ENCODE measurements around the gene CLDN19.
"Not testable (repeated sequence)": the region's sequence is repeated elsewhere in the genome, so short reads cannot be mapped to it uniquely, and the experiment has no call there.

CLDN19 gene

GRCh38 chr1:42721926-42722325 is 18.1 kb downstream of the CLDN19 start:
- Histone ChIP-seq H3K9me3 (ENCODE audit: control insufficient read depth, low read depth, low read length) (no peaks in the 10 kb centered on the region), H3K9ac (ENCODE audit: low read length) (no peak overlapping the region), H3K4me3 (ENCODE audit: low read length) (no peak overlapping the region), H3K27ac (ENCODE audit: low read length) (no peak overlapping the region), H3K36me3 (ENCODE audit: control insufficient read depth, low read depth, low read length) (no peaks in the 10 kb centered on the region), H3K4me1 (ENCODE audit: control insufficient read depth, low read depth, low read length) (no peaks in the 10 kb centered on the region), H3K27me3 (ENCODE audit: control insufficient read depth, insufficient read depth, low read length) (no peaks in the 10 kb centered on the region)

GRCh38 chr1:42720868-42721267 is 19.2 kb downstream of the CLDN19 start:
- Histone ChIP-seq H3K9me3 (ENCODE audit: control insufficient read depth, low read depth, low read length) (no peaks in the 10 kb centered on the region), H3K27me3 (ENCODE audit: control insufficient read depth, insufficient read depth, low read length) (no peaks in the 10 kb centered on the region), H3K27ac (ENCODE audit: low read length) (no peak overlapping the region), H3K4me3 (ENCODE audit: low read length) (no peak overlapping the region), H3K4me1 (ENCODE audit: control insufficient read depth, low read depth, low read length) (no peaks in the 10 kb centered on the region), H3K36me3 (ENCODE audit: control insufficient read depth, low read depth, low read length) (no peaks in the 10 kb centered on the region), H3K9ac (ENCODE audit: low read length) (no peak overlapping the region)

GRCh38 chr1:42714441-42714840 is 25.6 kb downstream of the CLDN19 start:
- not testable (repeated sequence) for H3K9me3 ChIP-seq (ENCODE audit: control insufficient read depth, low read depth, low read length); H3K4me3 ChIP-seq (ENCODE audit: low read length); H3K9ac ChIP-seq (ENCODE audit: low read length); H3K27me3 ChIP-seq (ENCODE audit: control insufficient read depth, insufficient read depth, low read length); H3K36me3 ChIP-seq (ENCODE audit: control insufficient read depth, low read depth, low read length); H3K4me1 ChIP-seq (ENCODE audit: control insufficient read depth, low read depth, low read length); H3K27ac ChIP-seq (ENCODE audit: low read length)

GRCh38 chr1:42713293-42713692 is 26.7 kb downstream of the CLDN19 start:
- Histone ChIP-seq H3K4me3 (ENCODE audit: low read length) (no peak overlapping the region), H3K27me3 (ENCODE audit: control insufficient read depth, insufficient read depth, low read length) (no peaks in the 10 kb centered on the region), H3K36me3 (ENCODE audit: control insufficient read depth, low read depth, low read length) (no peaks in the 10 kb centered on the region), H3K9me3 (ENCODE audit: control insufficient read depth, low read depth, low read length) (no peaks in the 10 kb centered on the region), H3K4me1 (ENCODE audit: control insufficient read depth, low read depth, low read length) (no peaks in the 10 kb centered on the region), H3K27ac (ENCODE audit: low read length) (no peak overlapping the region), H3K9ac (ENCODE audit: low read length) (no peak overlapping the region)

- not testable (repeated sequence) for H3K4me3 ChIP-seq (ENCODE audit: low read length); H3K9ac ChIP-seq (ENCODE audit: low read length); H3K27ac ChIP-seq (ENCODE audit: low read length); H3K4me1 ChIP-seq (ENCODE audit: control insufficient read depth, low read depth, low read length); H3K27me3 ChIP-seq (ENCODE audit: control insufficient read depth, insufficient read depth, low read length); H3K9me3 ChIP-seq (ENCODE audit: control insufficient read depth, low read depth, low read length); H3K36me3 ChIP-seq (ENCODE audit: control insufficient read depth, low read depth, low read length)
Observed at GRCh38 chr1:42712808-42713207, 27.2 kb downstream of the CLDN19 start.

GRCh38 chr1:42703888-42704464 is 36.1 kb downstream of the CLDN19 start:
- Histone ChIP-seq H3K4me1 (ENCODE audit: control insufficient read depth, low read depth, low read length) (no peaks in the 10 kb centered on the region), H3K9ac (ENCODE audit: low read length) (no peak overlapping the region), H3K4me3 (ENCODE audit: low read length) (no peak overlapping the region), H3K27me3 (ENCODE audit: control insufficient read depth, insufficient read depth, low read length) (no peaks in the 10 kb centered on the region), H3K27ac (ENCODE audit: low read length) (no peak overlapping the region), H3K36me3 (ENCODE audit: control insufficient read depth, low read depth, low read length) (peaks cover 77% of the 10 kb centered on the region), H3K9me3 (ENCODE audit: control insufficient read depth, low read depth, low read length) (no peaks in the 10 kb centered on the region)

GRCh38 chr1:42700006-42700405 is 40.0 kb downstream of the CLDN19 start:
- Histone ChIP-seq H3K4me1 (ENCODE audit: control insufficient read depth, low read depth, low read length) (no peaks in the 10 kb centered on the region), H3K36me3 (ENCODE audit: control insufficient read depth, low read depth, low read length) (peaks cover 97% of the 10 kb centered on the region), H3K27me3 (ENCODE audit: control insufficient read depth, insufficient read depth, low read length) (no peaks in the 10 kb centered on the region), H3K9me3 (ENCODE audit: control insufficient read depth, low read depth, low read length) (no peaks in the 10 kb centered on the region), H3K4me3 (ENCODE audit: low read length) (no peak overlapping the region), H3K27ac (ENCODE audit: low read length) (no peak overlapping the region), H3K9ac (ENCODE audit: low read length) (no peak overlapping the region)

- Histone ChIP-seq H3K36me3 (ENCODE audit: control insufficient read depth, low read depth, low read length) (peaks cover 99% of the 10 kb centered on the region), H3K4me3 (ENCODE audit: low read length) (no peak overlapping the region), H3K27ac (ENCODE audit: low read length) (no peak overlapping the region), H3K4me1 (ENCODE audit: control insufficient read depth, low read depth, low read length) (no peaks in the 10 kb centered on the region), H3K9me3 (ENCODE audit: control insufficient read depth, low read depth, low read length) (no peaks in the 10 kb centered on the region), H3K9ac (ENCODE audit: low read length) (no peak overlapping the region), H3K27me3 (ENCODE audit: control insufficient read depth, insufficient read depth, low read length) (no peaks in the 10 kb centered on the region)
Observed at GRCh38 chr1:42698081-42698813, 41.8 kb downstream of the CLDN19 start.

- Histone ChIP-seq H3K27ac (ENCODE audit: low read length) (no peak overlapping the region), H3K36me3 (ENCODE audit: control insufficient read depth, low read depth, low read length) (peaks cover 69% of the 10 kb centered on the region), H3K4me3 (ENCODE audit: low read length) (no peak overlapping the region), H3K9me3 (ENCODE audit: control insufficient read depth, low read depth, low read length) (no peaks in the 10 kb centered on the region), H3K27me3 (ENCODE audit: control insufficient read depth, insufficient read depth, low read length) (no peaks in the 10 kb centered on the region), H3K4me1 (ENCODE audit: control insufficient read depth, low read depth, low read length) (peaks cover 10% of the 10 kb centered on the region), H3K9ac (ENCODE audit: low read length) (no peak overlapping the region)
Observed at GRCh38 chr1:42692911-42693310, 47.1 kb downstream of the CLDN19 start.

- H3K4me1 ChIP-seq (ENCODE audit: control insufficient read depth, low read depth, low read length): peaks cover 10% of the 10 kb centered on the region
- no peak overlapping the region for H3K4me3 ChIP-seq (ENCODE audit: low read length)
- no peak overlapping the region for H3K27ac ChIP-seq (ENCODE audit: low read length)
- H3K9ac ChIP-seq (ENCODE audit: low read length): no peak overlapping the region
- H3K36me3 ChIP-seq (ENCODE audit: control insufficient read depth, low read depth, low read length): peaks cover 69% of the 10 kb centered on the region
- no peaks in the 10 kb centered on the region for H3K9me3 ChIP-seq (ENCODE audit: control insufficient read depth, low read depth, low read length)
- H3K27me3 ChIP-seq (ENCODE audit: control insufficient read depth, insufficient read depth, low read length): no peaks in the 10 kb centered on the region
Observed at GRCh38 chr1:42692461-42692860, 47.6 kb downstream of the CLDN19 start.

- Histone ChIP-seq H3K36me3 (ENCODE audit: control insufficient read depth, low read depth, low read length) (peaks cover 64% of the 10 kb centered on the region), H3K9me3 (ENCODE audit: control insufficient read depth, low read depth, low read length) (no peaks in the 10 kb centered on the region), H3K9ac (ENCODE audit: low read length) (no peak overlapping the region), H3K27ac (ENCODE audit: low read length) (no peak overlapping the region), H3K27me3 (ENCODE audit: control insufficient read depth, insufficient read depth, low read length) (no peaks in the 10 kb centered on the region), H3K4me3 (ENCODE audit: low read length) (no peak overlapping the region), H3K4me1 (ENCODE audit: control insufficient read depth, low read depth, low read length) (peaks cover 19% of the 10 kb centered on the region)
Observed at GRCh38 chr1:42691157-42691498, 48.9 kb downstream of the CLDN19 start.

GRCh38 chr1:42690477-42691156 is 49.4 kb downstream of the CLDN19 start:
- no peak overlapping the region for H3K9ac ChIP-seq (ENCODE audit: low read length)
- H3K36me3 ChIP-seq (ENCODE audit: control insufficient read depth, low read depth, low read length): peaks cover 64% of the 10 kb centered on the region
- H3K27ac ChIP-seq (ENCODE audit: low read length): no peak overlapping the region
- no peaks in the 10 kb centered on the region for H3K27me3 ChIP-seq (ENCODE audit: control insufficient read depth, insufficient read depth, low read length)
- no peak overlapping the region for H3K4me3 ChIP-seq (ENCODE audit: low read length)
- H3K4me1 ChIP-seq (ENCODE audit: control insufficient read depth, low read depth, low read length): peaks cover 19% of the 10 kb centered on the region
- no peaks in the 10 kb centered on the region for H3K9me3 ChIP-seq (ENCODE audit: control insufficient read depth, low read depth, low read length)

Data from iPS-18a (cell line).